ENCODE measurements around the gene CPEB4.

CPEB4 gene

GRCh38 chr5:173887610-173888472, at the start of gene CPEB4:
CPEB4 (plus strand) TSS chr5:173888349; CDS start chr5:173889734, 1,385 bp downstream.
- peak; percentile 94 for DNase-seq (ENCODE audit: low read depth, low spot score)

DNA sequence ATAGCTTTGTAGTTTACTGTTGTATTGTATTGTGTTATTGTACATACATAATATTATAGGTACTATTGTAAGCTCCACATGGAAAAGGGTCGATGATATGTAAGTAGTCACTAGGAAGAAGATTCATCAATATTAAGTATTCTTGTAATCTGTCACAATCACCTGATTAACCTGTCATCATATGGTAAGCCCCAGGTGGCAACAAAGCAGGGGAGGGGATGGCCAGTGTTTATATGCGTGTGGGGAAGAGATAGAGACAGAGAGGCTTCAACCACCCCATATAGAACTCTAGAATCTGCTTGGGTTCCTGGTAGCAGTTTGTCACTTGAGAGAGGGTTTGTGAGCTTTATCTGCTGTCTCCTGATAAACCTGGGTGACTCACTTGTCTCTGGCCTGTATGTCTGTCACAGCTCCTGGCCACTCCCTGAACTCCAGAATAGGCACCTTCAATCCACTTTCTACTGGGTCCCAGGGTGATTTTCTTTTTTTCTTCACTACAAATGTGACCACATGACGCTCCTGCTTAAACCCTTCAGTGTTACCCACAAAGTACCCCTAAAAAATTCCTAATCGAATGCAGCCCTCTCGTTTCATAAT, 48.9 kb upstream of the CPEB4 start:
- DNase-seq (ENCODE audit: low read depth, low spot score): no peak

DNA sequence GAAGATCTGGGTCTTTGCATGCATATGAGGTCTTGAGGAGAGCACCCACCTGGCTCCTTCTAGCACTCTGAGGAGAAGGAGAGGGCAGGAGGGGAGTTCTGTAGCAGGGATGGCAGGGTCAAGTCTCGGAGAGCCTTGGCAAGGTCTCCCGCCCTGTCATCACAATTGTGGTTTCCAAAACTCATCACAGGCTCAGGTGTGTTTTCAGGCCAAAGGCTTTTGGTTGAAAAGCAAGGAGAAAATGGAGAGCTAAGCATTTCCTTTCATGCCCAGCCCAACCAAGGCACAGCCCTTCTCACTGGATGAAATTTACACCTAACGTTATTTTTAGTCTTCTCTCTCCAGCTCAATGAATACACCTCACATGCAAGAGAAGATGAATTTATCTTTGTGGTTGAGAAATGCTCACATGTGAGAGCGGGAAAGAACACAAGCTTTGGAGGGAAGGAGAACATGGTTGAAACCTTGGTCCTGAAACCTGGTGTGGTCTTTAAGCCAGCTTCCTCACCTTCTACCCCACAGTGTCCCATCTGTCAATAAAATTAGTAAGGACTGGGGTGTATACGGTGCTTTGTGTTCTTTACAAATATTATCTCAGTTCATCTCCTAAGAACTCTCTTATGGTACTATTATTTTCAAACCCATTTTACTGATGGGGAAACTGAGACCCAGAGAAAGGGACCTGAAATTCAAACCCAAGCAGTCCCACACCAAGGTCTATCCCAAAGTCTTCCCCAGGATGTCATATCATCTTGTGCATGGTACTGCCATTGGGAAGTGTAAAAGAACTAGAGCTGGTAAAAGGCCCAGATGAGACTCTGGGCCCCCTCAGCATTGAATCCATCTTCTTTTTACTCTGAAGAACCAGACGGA, 47.8 kb upstream of the CPEB4 start:
- DNase-seq (ENCODE audit: low read depth, low spot score): no peak

DNA sequence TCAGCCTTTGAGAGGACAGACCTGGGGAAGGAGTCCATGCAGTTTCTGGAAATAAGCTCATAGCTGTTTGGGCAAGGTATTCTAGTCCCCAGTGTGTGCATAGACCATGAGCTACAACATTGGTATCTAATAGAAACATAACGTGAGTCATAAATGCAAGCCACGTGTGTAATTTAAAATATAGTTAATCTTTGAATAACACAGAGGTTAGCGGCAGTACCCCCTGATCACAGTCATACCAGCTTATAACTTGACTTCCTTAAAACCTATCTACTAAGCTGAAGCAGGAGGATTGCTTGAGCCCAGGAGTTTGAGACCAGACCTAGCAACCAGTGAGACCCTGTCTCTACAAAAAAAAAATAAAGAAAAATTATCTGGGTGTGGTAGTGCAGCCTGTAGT, 46.4 kb upstream of the CPEB4 start:
- no peak for DNase-seq (ENCODE audit: low read depth, low spot score)

DNA sequence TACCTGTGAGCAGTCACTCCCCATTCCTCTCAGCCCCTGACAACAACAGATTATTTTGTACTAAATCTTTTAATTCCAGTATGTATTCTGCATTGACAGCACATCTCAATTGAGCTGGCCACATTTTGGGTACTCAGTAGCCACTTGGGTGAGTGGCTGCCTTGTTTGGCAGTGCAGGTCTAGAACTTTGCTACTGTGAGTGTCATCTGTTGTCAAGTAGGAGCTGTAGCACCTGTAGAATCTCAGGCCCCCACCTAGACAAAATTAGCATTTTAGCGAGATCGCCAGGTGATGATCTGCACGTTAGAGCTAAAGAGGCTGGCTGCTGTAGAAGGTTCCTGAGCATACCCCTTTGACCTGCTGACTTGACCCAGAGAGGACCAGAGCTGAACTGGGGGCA, 44.4 kb upstream of the CPEB4 start:
- DNase-seq (ENCODE audit: low read depth, low spot score): no peak

DNA sequence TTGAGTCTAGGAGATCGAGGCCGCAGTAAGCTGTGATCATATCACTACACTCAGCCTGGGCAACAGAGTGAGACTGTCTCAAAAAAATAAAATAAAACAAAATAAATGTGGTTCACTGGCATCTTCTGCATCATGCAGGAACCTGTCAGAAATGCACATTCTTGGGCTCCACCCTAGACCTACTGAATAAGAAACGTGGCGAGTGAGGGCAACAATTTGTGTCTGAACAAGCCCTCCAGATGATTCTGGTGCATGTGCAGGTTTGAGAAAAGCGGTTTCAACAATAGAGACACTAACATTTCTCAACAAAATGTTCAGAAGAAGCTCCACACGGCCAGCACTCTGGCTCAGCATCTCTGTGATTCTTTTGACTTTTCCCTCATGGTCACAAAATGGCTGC, 42.8 kb upstream of the CPEB4 start:
- no peak for DNase-seq (ENCODE audit: low read depth, low spot score)

- no peak for DNase-seq (ENCODE audit: low read depth, low spot score)
These were observed 41.1 kb upstream of the CPEB4 start for GRCh38 chr5:173846929-173847501.

DNA sequence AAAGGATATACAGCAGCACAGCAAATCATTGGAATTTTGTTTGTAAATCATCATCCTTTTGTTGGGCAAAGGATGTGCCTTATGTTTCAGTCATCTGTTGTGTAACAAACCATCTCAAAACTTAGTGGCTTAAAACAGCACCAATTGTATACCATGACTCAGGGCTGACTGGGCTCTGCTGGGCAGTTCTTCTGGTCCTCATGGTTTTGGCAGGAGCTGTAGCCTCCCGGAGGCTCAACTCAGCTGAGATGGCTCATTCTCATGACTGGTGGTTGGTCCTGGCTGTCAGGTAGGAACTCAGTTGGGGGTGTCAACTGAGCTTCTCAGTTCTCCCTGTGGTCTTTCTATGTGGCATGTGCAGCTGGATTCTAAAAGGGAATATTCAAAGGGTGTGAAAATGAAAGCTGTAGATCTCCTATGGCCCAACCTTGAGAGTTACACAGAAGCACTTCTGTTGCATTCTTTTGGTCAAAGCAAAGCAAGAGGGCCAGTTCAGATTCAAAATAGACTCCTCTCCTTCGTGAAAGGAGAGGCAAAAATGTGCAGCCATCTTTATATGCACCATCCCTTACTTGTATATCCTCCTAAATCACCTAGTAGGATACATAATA, 39.1 kb upstream of the CPEB4 start:
- no peak for DNase-seq (ENCODE audit: low read depth, low spot score)

GRCh38 chr5:173849908-173850307, 38.2 kb upstream of the CPEB4 start:
- DNase-seq (ENCODE audit: low read depth, low spot score): no peak

- DNase-seq (ENCODE audit: low read depth, low spot score): no peak
These were observed 37.5 kb upstream of the CPEB4 start for GRCh38 chr5:173850659-173851058.

GRCh38 chr5:173851595-173852243, 36.4 kb upstream of the CPEB4 start:
- DNase-seq (ENCODE audit: low read depth, low spot score): no peak

DNA sequence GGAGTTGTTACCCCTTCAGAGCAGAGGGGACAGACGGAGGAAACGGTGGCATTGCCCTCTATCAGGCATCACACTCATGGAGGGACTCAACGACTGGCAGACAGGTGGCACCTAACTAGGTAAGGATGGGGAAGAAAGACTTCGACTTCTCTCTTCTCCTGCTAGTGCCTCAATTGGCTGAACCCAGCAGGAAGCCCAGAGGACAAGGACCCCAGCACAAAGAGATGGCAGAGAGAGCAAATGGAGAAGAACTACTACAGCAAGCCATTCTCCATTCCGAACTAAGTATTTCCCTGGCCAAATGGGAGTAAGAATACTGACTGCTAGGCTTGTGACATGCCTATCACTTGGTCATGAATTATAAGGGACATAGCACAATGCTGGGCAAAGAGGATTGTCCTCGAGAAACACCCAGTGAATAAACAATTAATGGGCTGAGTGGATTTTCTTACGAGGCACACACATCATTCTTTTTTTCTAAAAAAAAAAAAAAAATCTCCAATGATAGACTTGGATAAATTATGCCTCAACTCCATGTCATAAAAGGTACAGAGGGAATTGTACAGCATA, 35.3 kb upstream of the CPEB4 start:
- no peak for DNase-seq (ENCODE audit: low read depth, low spot score)

DNA sequence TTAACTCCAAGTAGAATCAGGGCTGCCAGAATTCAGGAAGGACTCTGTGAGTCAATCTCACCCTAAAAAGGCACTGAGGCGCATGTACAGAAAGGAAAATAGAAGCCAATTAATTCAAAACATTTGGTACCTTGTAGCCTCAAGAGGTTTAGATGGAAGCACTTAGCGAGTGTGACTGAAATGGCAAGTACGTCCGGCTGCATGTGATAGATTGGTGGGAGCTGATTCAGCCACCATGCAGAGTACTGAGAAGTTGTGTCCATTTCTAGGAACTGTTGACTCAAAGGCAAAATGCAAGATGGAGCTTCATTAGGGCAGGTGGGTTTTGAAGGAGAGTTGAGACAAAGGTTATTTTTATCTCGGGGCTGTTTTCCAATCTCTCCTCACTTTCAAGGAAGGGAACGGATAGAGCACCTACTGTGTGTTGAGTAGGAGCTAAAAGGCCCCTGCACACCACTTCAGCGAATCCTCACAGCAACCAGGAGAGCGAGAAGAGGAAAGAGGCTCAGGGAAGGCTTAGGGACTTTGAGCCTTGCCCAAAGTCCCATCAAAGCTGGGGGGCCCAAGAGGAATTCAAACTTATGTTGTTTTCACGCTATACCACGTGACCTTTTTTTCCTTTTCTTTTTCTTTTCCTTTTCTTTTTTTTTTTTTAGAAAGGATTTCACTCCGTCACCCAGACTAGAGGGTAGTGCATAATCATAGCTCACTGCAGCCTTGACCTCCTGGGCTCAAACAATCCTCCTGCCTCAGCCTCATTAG, 34.6 kb upstream of the CPEB4 start:
- no peak for DNase-seq (ENCODE audit: low read depth, low spot score)

GRCh38 chr5:173855162-173855994, 32.8 kb upstream of the CPEB4 start:
- DNase-seq (ENCODE audit: low read depth, low spot score): no peak

GRCh38 chr5:173855995-173856656, 32.0 kb upstream of the CPEB4 start:
- DNase-seq (ENCODE audit: low read depth, low spot score): no peak

GRCh38 chr5:173857234-173857633, 30.9 kb upstream of the CPEB4 start:
- DNase-seq (ENCODE audit: low read depth, low spot score): no peak

- DNase-seq (ENCODE audit: low read depth, low spot score): no peak
These were observed 30.0 kb upstream of the CPEB4 start for GRCh38 chr5:173858021-173858669.

Measured in activated CD4-positive, CD25-positive, alpha-beta regulatory T cell treated with anti-CD3 and anti-CD28 coated beads, Interleukin-2, amount 50 U/mL, for 16 hours (primary cell).